Adrenal gland (tissue), 12 donors: ENCODE data around the gene TP73. TPM values are rescaled to one million over a fixed set of nuclear protein-coding genes. Genes with fewer than 3 reads are reported as not detected.

Experiments used
- DNase-seq, 7 donors: peaks; one replicate each; pipeline ENCODE4 v3.0.0-alpha.2; 2019 to 2020
- H3K27ac ChIP-seq, 5 donors: fragments of 200-600 bp; sonication (generic) in 4 of 5; 1 replicate in 3 of 5; 2 replicates in 2 of 5; pipeline versions ENCODE4 v1.5.1 to v1.8.0; 2016 to 2020; ENCODE audit warnings: mild to moderate bottlenecking in 1 of 5
- H3K27me3 ChIP-seq: fragments of 200-600 bp; 2 replicates; pipeline ENCODE4 v1.8.0; 2021
- H3K36me3 ChIP-seq, 2 donors: fragments of 200-600 bp; replicated peaks in 1 of 2; 1 replicate in 1 of 2; 2 replicates in 1 of 2; pipeline versions ENCODE4 v1.5.1 to v1.8.0; 2018 to 2022
- H3K4me1 ChIP-seq, 2 donors: fragments of 200-600 bp; replicated peaks in 1 of 2; 1 replicate in 1 of 2; 2 replicates in 1 of 2; pipeline versions ENCODE4 v1.5.1 to v1.8.0; 2018 to 2021
- H3K4me3 ChIP-seq, 4 donors: fragments of 200-600 bp; sonication (generic) in 3 of 4; one replicate each; pipeline ENCODE4 v1.5.1; 2016 to 2018
- H3K9me3 ChIP-seq, 3 donors: fragments of 200-600 bp; sonication (generic) in 1 of 3; replicated peaks in 1 of 3; 1 replicate in 2 of 3; 2 replicates in 1 of 3; pipeline versions ENCODE4 v1.5.1 to v1.8.0; 2016 to 2021
- POLR2A ChIP-seq, 2 donors: fragments of 450-650 bp; IDR thresholded peaks; one replicate each; pipeline ENCODE4 v1.6.1; 2017; ENCODE audit warnings: antibody characterized with exemption in 2 of 2, mild to moderate bottlenecking in 2 of 2, moderate library complexity in 1 of 2
- WGBS, 4 donors: extraction: QIAGEN DNeasy Blood & Tissue Kit in 2 of 4; methylation state at CpG; one replicate each; pipeline versions ENCODE4 v1.1.5 to v1.1.7; 2013 to 2017; 5-methylcytosine and 5-hydroxymethylcytosine counted together
- intact Hi-C, 2 donors: fragments of 100-400 bp; cut with DNase I; formaldehyde crosslinking; loops; one replicate each; pipeline versions ENCODE4 v1.14.1 to v1.15.0; 2022 to 2023
- polyA plus RNA-seq, 3 donors: library from polyadenylated mRNA; stranded (reverse); fragments of 200-250 nt in 2 of 3; fragments of 350-450 nt in 1 of 3; fragmentation: Illumina TruSeq in 1 of 3; extraction: RNeasy Lipid Tissue Mini Kit (QIAGEN cat#74804) in 1 of 3; gene quantifications; one replicate each; pipeline ENCODE4 v1.2.3, GENCODE V29; 2013 to 2014
- total RNA-seq, 9 donors: library from RNA; depleted of rRNA in 4 of 9; stranded (reverse); fragments of >200 nt in 4 of 9; fragments of 120-200 nt in 1 of 9; fragmentation: NEBNext Ultra II Directional in 1 of 9; extraction: Animal tissue kit (Norgen Biotek cat#: 25700) in 1 of 9; gene quantifications; one replicate each; pipeline versions ENCODE4 v1.1.0 to v1.2.4, GENCODE V29; 2013 to 2023
- TF ChIP-seq, protein P1 (sequence below), 6 experiments: fragments of 450-650 bp in 4 of 6; fragments of 200-600 bp in 2 of 6; sonication (generic) in 1 of 6; IDR thresholded peaks; 1 replicate in 5 of 6; 2 replicates in 1 of 6; pipeline versions ENCODE4 v1.5.1 to v1.8.0; 2016 to 2021; ENCODE audit warnings: antibody characterized with exemption in 6 of 6, mild to moderate bottlenecking in 2 of 6, moderate library complexity in 1 of 6
- donor health status: healthy with polysubstance abuse.
- donor health status: Bipolar disorder and iron deficiency.
- donor health status: DM: yes; HTN: yes; CAD: no.
- donor health status: DM: no; HTN: no; CAD: no.
- donor health status: DM: no; HTN: no; CAD: no.
- donor health status: DM: yes; HTN: yes; CAD: no.

Gene TP73
- total and polyA plus RNA-seq, 12 donors, result 0.03 to 0.22 (median 0.14) TPM; not detected in 6

DNA sequence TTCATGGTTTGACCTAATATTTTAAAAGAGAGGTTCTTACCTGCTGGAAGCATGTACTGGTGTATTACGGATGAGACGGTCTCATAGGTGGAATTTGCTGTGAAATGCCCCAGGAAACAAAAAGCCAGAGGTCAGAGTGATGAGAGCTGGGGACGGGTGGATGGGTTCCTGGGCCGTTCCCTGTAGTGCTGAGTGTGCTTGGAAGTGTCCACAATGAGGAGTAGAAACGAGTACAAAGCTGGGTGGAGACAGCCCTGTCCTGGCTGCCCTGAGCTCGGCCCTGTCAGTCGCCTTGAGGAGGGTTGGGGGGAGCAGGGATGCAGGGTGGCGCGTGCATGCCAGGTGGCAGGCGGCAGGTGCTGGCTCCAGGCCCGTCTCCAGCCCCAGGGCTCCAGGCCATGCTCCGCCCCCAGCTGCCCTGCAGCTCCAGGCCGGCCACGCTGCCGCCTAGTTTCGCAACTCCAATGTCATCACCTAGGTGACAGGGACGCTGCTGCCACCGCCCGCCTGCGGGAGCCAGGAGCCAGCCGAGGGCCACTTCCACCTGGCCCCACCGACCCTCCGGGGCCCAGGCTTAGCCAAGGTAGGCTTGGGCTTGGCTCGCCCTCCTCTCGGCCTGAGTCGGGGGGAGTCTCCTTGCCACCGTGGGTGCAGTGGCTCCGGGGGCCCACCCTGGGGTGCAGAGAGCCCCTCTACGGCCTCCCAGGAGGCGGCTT lies 16.4 kb downstream of the TP73 start:
- H3K4me3 ChIP-seq, result no peak overlapping the region
- H3K27me3 ChIP-seq, result peaks cover 4% of the 10 kb centered on the region
- no peak overlapping the region for H3K27ac ChIP-seq
- TF ChIP-seq, protein P1, sequence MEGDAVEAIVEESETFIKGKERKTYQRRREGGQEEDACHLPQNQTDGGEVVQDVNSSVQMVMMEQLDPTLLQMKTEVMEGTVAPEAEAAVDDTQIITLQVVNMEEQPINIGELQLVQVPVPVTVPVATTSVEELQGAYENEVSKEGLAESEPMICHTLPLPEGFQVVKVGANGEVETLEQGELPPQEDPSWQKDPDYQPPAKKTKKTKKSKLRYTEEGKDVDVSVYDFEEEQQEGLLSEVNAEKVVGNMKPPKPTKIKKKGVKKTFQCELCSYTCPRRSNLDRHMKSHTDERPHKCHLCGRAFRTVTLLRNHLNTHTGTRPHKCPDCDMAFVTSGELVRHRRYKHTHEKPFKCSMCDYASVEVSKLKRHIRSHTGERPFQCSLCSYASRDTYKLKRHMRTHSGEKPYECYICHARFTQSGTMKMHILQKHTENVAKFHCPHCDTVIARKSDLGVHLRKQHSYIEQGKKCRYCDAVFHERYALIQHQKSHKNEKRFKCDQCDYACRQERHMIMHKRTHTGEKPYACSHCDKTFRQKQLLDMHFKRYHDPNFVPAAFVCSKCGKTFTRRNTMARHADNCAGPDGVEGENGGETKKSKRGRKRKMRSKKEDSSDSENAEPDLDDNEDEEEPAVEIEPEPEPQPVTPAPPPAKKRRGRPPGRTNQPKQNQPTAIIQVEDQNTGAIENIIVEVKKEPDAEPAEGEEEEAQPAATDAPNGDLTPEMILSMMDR (IDR thresholded peaks at IDR 0.05), result no peak
- TF ChIP-seq POLR2A (IDR thresholded peaks at IDR 0.05), result no peak
- DNase-seq, result peak; percentile 90 to 94 (median 93)
- H3K4me1 ChIP-seq, result peaks cover 0 to 7% of the 10 kb centered on the region in 2 donors
- WGBS, 4 donors, result 13 to 20% (median 17%) methylated on average over 9 to 30 of the region's 30 CpGs
- intact Hi-C loops, result no loop called here
- no peaks in the 10 kb centered on the region for H3K9me3 ChIP-seq
- no peaks in the 10 kb centered on the region for H3K36me3 ChIP-seq

DNA sequence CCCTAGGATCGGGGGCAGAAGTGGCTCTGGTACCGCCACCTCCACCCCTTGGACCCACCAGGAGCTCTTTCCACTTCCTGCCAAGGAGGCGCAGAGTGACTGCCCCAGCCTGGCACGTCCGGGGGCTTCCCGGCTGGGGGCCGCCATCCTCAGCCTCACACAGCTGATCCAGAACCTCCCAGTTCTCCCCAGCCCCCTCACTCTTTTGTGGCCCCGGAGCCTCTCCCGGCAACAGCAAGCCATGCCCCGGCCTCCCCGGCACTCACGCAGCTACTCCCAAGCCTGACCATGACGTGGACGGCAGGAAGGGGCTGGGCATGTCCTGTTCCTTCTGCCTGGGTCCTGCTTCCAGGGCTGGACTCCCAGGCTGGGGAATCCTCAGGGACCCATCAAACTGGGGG lies 17.1 kb downstream of the TP73 start:
- DNase-seq, result no peak
- WGBS, 4 donors, result 66 to 75% (median 71%) methylated on average over 10 to 14 of the region's 14 CpGs

DNA sequence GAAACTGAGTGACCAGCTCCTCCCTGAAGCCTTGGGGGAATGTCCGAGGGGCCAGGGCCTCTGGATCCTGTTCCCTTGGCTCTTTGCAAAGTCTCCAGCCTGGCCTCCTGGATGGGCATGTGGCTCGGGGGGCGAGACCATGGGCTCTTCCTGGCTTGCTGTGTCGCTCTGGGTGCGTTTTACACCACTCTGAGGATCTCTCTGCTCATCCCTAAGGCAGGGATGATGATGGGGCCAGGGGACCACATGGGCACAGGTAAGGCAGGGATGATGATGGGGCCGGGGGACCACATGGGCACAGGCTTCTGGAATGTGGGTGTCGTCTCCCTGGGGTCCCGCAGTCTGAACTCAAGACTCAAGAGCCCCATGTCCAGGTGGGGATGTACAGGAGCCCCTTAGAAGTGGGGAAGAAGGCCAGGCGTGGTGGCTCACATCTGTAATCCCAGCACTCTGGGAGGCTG lies 17.7 kb downstream of the TP73 start:
- no peak for TF ChIP-seq POLR2A (IDR thresholded peaks at IDR 0.05)
- TF ChIP-seq, protein P1 (IDR thresholded peaks at IDR 0.05), result no peak
- H3K36me3 ChIP-seq, result no peaks in the 10 kb centered on the region
- intact Hi-C loops, result no loop called here
- 76 to 90% (median 87%) methylated on average over 9 of the region's 9 CpGs for WGBS, 4 donors
- peaks cover 0 to 7% of the 10 kb centered on the region in 2 donors for H3K4me1 ChIP-seq
- peaks cover 4% of the 10 kb centered on the region for H3K27me3 ChIP-seq
- H3K9me3 ChIP-seq, result no peaks in the 10 kb centered on the region
- H3K27ac ChIP-seq, result no peak overlapping the region
- no peak for DNase-seq
- no peak overlapping the region for H3K4me3 ChIP-seq

More for the DNA sequence above, 17.1 kb downstream of the TP73 start:
- Histone ChIP-seq H3K9me3 (no peaks in the 10 kb centered on the region), H3K27ac (no peak overlapping the region), H3K27me3 (peaks cover 4% of the 10 kb centered on the region), H3K36me3 (no peaks in the 10 kb centered on the region), H3K4me3 (no peak overlapping the region), H3K4me1 (peaks cover 0 to 7% of the 10 kb centered on the region in 2 donors)
- intact Hi-C loops, result no loop called here
- no peak for TF ChIP-seq POLR2A (IDR thresholded peaks at IDR 0.05)
- TF ChIP-seq, protein P1 (IDR thresholded peaks at IDR 0.05), result no peak

DNA sequence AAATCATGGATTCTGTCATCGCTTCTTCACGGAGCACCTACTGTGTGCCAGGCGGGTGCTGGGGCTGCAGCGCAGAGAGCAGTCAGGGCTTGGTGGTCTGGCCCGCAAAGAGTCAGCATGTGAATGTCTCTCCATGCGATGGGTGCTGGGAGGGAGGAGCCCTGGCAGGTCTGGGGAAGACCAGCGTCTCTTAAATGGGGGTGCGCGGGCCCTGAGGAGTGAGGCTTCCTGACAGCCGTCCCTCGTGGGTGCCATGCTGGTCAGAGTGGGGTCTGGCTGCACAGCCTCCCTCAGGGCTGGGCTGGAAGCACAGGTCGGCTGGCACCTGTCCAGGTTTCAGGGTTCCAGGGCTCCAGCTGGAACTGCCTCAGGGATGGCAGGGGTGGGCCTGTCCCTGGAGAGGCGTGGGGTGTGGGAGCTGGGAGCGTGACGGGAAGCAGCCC lies 18.5 kb downstream of the TP73 start:
- intact Hi-C loops, result no loop called here
- no peak for DNase-seq
- H3K4me1 ChIP-seq, result peaks cover 0 to 7% of the 10 kb centered on the region in 2 donors
- TF ChIP-seq POLR2A (IDR thresholded peaks at IDR 0.05), result no peak
- TF ChIP-seq, protein P1 (IDR thresholded peaks at IDR 0.05), result no peak
- H3K27ac ChIP-seq, result no peak overlapping the region
- WGBS, 4 donors, result 81 to 87% (median 83%) methylated on average over 10 to 15 of the region's 15 CpGs
- H3K9me3 ChIP-seq, result no peaks in the 10 kb centered on the region
- no peaks in the 10 kb centered on the region for H3K36me3 ChIP-seq
- no peak overlapping the region for H3K4me3 ChIP-seq
- H3K27me3 ChIP-seq, result peaks cover 4% of the 10 kb centered on the region
